Muscle of leg (tissue), 16 donors: ENCODE measurements around the gene WRAP73. TPM values are rescaled to one million over a fixed set of nuclear protein-coding genes. Genes with fewer than 3 reads are reported as not detected.

ENCODE experiments used
- DNase-seq: peaks from one replicate; pipeline ENCODE4 v3.0.0; 2013
- H3K27ac ChIP-seq: one replicate; pipeline ENCODE4 v1.5.1; 2013; ENCODE audit warnings: mild to moderate bottlenecking, low read length, control low read depth
- H3K27me3 ChIP-seq: one replicate; pipeline ENCODE4 v1.6.1; 2013; ENCODE audit warnings: low read length; ENCODE audit not compliant: control insufficient read depth, insufficient read depth
- H3K36me3 ChIP-seq: one replicate; pipeline ENCODE4 v1.6.1; 2013; ENCODE audit warnings: low read length; ENCODE audit not compliant: control insufficient read depth, insufficient read depth
- H3K4me1 ChIP-seq: one replicate; pipeline ENCODE4 v1.6.1; 2013; ENCODE audit warnings: low read length; ENCODE audit not compliant: control insufficient read depth, insufficient read depth
- H3K4me3 ChIP-seq: one replicate; pipeline ENCODE4 v1.5.1; 2013; ENCODE audit warnings: low read length, control low read depth
- H3K9me3 ChIP-seq: replicated peaks from 2 replicates; pipeline ENCODE4 v1.6.1; 2013; ENCODE audit warnings: low read depth, low read length; ENCODE audit not compliant: control insufficient read depth
- WGBS: methylation state at CpG from one replicate; pipeline ENCODE4 v1.1.5; 2013; ENCODE audit warnings: missing lambda C conversion rate; ENCODE audit not compliant: insufficient coverage; 5-methylcytosine and 5-hydroxymethylcytosine counted together
- long read RNA-seq, 11 donors: transcript quantifications; one replicate each; lab custom pipeline, GENCODE V29; 2026
- polyA plus RNA-seq, 8 donors: library from polyadenylated mRNA; unstranded; fragments of 120-200 nt; gene quantifications; one replicate each; pipeline versions ENCODE4 v1.2.1 to v1.2.3, GENCODE V29; 2013; ENCODE audit warnings: inconsistent platforms in 1 of 8, low replicate concordance in 1 of 8; ENCODE audit not compliant: insufficient read length in 8 of 8, insufficient read depth in 1 of 8
- total RNA-seq: library from RNA; stranded (reverse); fragments of 120-200 nt; gene quantifications from one replicate; pipeline ENCODE4 v1.2.4, GENCODE V29; 2013

Gene WRAP73, protein sequence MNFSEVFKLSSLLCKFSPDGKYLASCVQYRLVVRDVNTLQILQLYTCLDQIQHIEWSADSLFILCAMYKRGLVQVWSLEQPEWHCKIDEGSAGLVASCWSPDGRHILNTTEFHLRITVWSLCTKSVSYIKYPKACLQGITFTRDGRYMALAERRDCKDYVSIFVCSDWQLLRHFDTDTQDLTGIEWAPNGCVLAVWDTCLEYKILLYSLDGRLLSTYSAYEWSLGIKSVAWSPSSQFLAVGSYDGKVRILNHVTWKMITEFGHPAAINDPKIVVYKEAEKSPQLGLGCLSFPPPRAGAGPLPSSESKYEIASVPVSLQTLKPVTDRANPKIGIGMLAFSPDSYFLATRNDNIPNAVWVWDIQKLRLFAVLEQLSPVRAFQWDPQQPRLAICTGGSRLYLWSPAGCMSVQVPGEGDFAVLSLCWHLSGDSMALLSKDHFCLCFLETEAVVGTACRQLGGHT
- total RNA-seq (8.5 TPM), polyA plus RNA-seq (10 to 100 TPM in 6 of 8 donors, 1 to 10 TPM in 2; 9.9 to 13.4 (median 11.8) TPM)
- long read RNA-seq, donor 1, result 0 reads
- long read RNA-seq, donor 2, partial matches to known transcripts, result 0 of 2 reads
- long read RNA-seq, donor 2, other reads (novel, unspliced or antisense), result 0 of 2 reads
- long read RNA-seq, donor 3, partial matches to known transcripts, result 9 of 14 reads
- long read RNA-seq, donor 3, other reads (novel, unspliced or antisense), result 0 of 14 reads
- long read RNA-seq, donor 4, partial matches to known transcripts, result 0 of 2 reads
- long read RNA-seq, donor 4, other reads (novel, unspliced or antisense), result 0 of 2 reads
- long read RNA-seq, donor 5, partial matches to known transcripts, result 13 of 20 reads
- long read RNA-seq, donor 5, other reads (novel, unspliced or antisense), result 0 of 20 reads
- long read RNA-seq, donor 6, transcript WRAP73-201 (12 exons, 1,665 nt), result major isoform, 6 of 18 reads
- long read RNA-seq, donor 6, partial matches to known transcripts, result 12 of 18 reads
- long read RNA-seq, donor 6, other reads (novel, unspliced or antisense), result 0 of 18 reads
- long read RNA-seq, donor 7, transcript WRAP73-201 (12 exons, 1,665 nt), result major isoform, 6 of 17 reads
- long read RNA-seq, donor 7, partial matches to known transcripts, result 11 of 17 reads
- long read RNA-seq, donor 7, other reads (novel, unspliced or antisense), result 0 of 17 reads
- long read RNA-seq, donor 8, transcript WRAP73-201 (12 exons, 1,665 nt), result major isoform, 5 of 5 reads
- long read RNA-seq, donor 8, partial matches to known transcripts, result 0 of 5 reads
- long read RNA-seq, donor 8, other reads (novel, unspliced or antisense), result 0 of 5 reads
- long read RNA-seq, donor 9, partial matches to known transcripts, result 5 of 7 reads
- long read RNA-seq, donor 9, other reads (novel, unspliced or antisense), result 0 of 7 reads
- long read RNA-seq, donor 10, partial matches to known transcripts, result 15 of 15 reads
- long read RNA-seq, donor 10, other reads (novel, unspliced or antisense), result 0 of 15 reads
- long read RNA-seq, donor 11, partial matches to known transcripts, result 6 of 8 reads
- long read RNA-seq, donor 11, other reads (novel, unspliced or antisense), result 0 of 8 reads

DNA sequence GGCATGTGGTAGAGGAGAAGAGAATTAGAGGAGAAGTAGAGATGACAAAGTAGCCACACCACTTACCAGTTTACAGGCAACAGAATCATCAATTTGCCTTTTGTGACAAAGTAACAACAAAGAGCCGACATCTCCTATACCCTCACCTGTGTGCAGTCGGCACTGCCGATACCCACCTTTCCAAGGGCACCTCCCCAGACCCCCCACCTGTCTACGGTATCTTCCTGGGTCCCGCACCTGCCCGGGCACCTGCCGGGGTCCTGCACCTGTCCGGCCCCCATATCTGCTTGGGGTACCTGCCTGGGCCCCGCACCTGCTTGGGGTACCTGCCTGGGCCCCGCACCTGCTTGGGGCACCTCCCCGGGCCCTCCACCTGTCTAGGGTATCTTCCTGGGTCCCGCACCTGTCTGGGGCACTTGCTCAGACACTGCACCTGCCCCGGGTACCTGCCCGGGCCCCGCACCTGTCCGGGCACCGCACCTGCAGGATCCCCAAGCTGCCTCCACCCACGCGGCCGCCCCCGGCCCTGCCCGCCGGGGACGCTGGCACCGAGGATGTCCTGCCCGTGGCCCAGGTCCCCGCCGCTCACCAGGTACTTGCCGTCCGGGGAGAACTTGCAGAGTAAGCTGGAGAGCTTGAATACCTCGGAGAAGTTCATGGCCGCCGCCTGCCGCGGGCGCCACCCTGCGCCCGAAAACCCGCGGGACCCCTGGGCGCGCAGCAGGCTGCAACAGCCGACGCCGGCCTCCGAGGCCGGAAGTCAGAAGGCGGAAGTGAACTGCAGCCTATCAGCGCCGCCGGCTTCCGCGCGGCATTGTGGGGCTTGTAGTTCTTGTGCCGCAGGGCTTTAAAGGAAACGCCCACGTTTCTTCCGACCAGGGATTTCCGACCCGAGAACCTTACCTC lies at the start of gene WRAP73:
WRAP73 (minus strand) TSS at position 762 of the 906 bp plus-strand sequence; CDS start at position 658, 104 bp downstream.
- Histone ChIP-seq H3K9me3 (no peaks in the 10 kb centered on the region), H3K27ac (no peak within 1 kb of the TSS), H3K36me3 (peaks cover 20% of the 10 kb centered on the region), H3K4me1 (peaks cover 34% of the 10 kb centered on the region), H3K4me3 (peak within 1 kb of the TSS; percentile 73), H3K27me3 (peaks cover 43% of the 10 kb centered on the region)
- DNase-seq, result peak; percentile 95
- WGBS, result 4% methylated on average over 57 of the region's 60 CpGs

DNA sequence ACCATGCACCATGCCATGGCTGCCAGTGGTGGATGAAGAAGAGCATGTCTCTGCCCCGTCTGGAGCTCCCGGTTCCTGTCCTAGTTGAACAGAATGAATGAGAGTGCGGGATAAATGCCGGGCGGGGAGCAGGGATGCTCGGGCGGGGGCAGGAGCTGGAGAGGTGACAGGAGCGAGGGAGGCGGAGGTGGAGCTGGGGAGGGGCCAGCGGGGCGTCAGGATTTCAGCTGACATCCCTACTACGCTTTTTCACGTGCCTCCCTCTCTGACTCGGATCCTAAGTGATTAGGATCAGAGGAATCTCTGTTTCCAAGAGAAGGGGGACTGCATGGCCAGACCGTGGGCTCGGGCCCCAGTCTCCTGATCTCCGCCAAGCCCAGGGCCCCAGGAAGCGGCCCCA lies 49.7 kb upstream of the WRAP73 start:
- Histone ChIP-seq H3K27ac (no peak overlapping the region), H3K4me1 (peaks cover 43% of the 10 kb centered on the region), H3K36me3 (no peaks in the 10 kb centered on the region), H3K9me3 (no peaks in the 10 kb centered on the region), H3K27me3 (peaks cover 30% of the 10 kb centered on the region), H3K4me3 (no peak overlapping the region)
- 23% methylated on average over 15 of the region's 18 CpGs for WGBS
- DNase-seq, result no peak

DNA sequence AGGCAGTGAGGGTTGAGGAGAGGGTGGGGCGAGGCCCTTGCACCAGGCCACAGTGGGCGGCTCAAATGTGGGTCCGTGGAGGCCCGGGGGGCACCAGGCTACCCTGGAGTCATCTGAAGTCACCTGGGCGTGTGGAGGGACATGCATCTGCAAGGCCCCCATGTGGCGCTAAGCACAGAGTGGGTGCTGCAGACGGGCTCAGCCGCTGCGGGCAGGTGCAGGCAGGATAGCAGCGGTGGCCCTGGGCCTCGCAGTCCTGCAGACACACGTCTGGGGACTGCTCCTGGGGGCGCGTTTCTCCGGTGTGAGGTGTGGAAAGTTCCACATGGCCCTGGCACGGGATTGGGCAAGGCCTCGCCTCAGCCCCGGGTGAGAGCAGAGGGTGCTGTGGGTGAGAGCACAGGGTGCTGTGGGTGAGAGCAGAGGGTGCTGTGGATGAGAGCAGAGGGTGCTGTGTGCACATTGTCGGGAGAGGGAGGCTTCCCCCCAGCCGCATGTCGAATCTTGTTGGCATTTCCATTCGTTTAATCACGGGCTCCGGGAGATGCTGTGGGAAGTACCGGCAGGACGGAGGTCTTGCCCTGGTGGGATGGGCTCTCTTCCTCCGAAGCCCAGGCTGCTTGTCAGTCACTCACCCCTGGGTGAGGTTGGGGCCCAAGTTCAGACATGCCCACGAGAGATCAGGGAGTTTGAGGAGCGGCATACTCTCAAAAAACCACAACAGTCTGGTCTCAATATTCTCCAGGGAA lies 48.9 kb upstream of the WRAP73 start:
- Histone ChIP-seq H3K27ac (no peak overlapping the region), H3K36me3 (no peaks in the 10 kb centered on the region), H3K27me3 (peaks cover 30% of the 10 kb centered on the region), H3K4me3 (no peak overlapping the region), H3K9me3 (no peaks in the 10 kb centered on the region), H3K4me1 (peaks cover 35% of the 10 kb centered on the region)
- DNase-seq, result no peak
- WGBS, result 78% methylated on average over 22 of the region's 29 CpGs

DNA sequence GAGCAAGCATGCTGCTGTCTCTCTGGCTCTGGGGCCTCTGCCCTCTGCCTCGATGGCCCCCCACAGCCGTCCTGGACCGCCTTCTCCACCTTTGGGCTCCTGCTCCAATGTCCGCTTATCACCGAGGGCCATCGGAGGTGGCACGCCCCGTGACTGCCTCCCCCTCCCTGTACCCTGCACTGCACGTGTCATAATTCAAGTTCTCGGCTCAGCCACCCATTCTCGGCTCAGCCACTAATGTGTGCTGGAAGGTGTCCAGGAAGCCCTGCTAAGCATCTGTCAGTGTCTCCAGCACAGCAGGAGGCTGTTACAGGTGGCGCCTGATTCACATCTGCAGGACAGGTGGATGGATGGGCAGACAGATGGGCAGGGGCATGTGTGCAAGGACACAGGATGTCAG lies 47.9 kb upstream of the WRAP73 start:
- WGBS, result 54% methylated on average over 12 of the region's 12 CpGs
- no peaks in the 10 kb centered on the region for H3K9me3 ChIP-seq
- no peaks in the 10 kb centered on the region for H3K36me3 ChIP-seq
- DNase-seq, result no peak
- H3K27ac ChIP-seq, result no peak overlapping the region
- H3K27me3 ChIP-seq, result peaks cover 30% of the 10 kb centered on the region
- H3K4me1 ChIP-seq, result peaks cover 26% of the 10 kb centered on the region
- no peak overlapping the region for H3K4me3 ChIP-seq

DNA sequence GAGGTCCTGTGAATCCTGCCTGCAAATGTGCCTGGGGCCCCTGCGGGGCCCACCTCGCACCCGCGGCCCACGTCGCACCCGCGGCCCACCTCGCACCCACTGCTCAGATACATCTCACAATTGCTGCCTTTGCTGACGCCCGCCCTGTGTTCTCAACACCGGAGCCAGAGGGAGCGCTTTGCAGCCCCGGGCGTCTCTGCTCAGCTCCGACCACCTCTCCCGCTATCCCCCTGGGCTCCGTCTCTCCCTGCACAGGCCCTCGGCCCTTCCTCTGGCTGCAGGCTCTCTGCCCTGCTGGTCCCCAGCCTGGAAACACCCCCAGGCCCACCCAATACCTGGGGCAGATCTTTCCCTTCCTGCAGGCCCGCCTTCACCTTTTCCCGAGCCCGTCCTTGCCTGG lies 47.2 kb upstream of the WRAP73 start:
- H3K9me3 ChIP-seq, result no peaks in the 10 kb centered on the region
- no peak for DNase-seq
- 67% methylated on average over 21 of the region's 22 CpGs for WGBS
- H3K36me3 ChIP-seq, result no peaks in the 10 kb centered on the region
- H3K27ac ChIP-seq, result no peak overlapping the region
- H3K4me3 ChIP-seq, result no peak overlapping the region
- H3K27me3 ChIP-seq, result peaks cover 30% of the 10 kb centered on the region
- peaks cover 27% of the 10 kb centered on the region for H3K4me1 ChIP-seq

DNA sequence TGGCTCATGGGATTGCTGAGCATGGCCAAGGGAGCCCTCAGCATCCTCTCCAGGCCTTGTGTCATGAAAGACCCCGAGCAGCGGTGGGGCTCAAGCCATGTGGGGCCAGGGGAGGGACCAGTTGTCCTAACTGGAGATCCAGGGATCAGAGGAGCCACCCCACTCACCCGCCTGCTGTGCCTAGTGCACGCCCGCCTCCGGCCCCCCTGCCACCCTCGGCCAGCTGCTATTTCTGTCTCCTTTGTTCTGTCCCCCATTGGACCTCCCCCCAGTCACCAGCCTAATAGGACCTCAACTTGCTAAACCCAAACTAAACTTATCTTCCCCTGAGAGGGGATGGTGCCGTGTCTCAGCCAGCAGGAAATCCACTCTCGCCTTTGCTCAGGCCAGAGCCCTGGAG lies 46.8 kb upstream of the WRAP73 start:
- Histone ChIP-seq H3K4me3 (no peak overlapping the region), H3K4me1 (peaks cover 27% of the 10 kb centered on the region), H3K9me3 (no peaks in the 10 kb centered on the region), H3K27me3 (peaks cover 29% of the 10 kb centered on the region), H3K27ac (no peak overlapping the region), H3K36me3 (no peaks in the 10 kb centered on the region)
- WGBS, result 55% methylated on average over 9 of the region's 9 CpGs
- no peak for DNase-seq

DNA sequence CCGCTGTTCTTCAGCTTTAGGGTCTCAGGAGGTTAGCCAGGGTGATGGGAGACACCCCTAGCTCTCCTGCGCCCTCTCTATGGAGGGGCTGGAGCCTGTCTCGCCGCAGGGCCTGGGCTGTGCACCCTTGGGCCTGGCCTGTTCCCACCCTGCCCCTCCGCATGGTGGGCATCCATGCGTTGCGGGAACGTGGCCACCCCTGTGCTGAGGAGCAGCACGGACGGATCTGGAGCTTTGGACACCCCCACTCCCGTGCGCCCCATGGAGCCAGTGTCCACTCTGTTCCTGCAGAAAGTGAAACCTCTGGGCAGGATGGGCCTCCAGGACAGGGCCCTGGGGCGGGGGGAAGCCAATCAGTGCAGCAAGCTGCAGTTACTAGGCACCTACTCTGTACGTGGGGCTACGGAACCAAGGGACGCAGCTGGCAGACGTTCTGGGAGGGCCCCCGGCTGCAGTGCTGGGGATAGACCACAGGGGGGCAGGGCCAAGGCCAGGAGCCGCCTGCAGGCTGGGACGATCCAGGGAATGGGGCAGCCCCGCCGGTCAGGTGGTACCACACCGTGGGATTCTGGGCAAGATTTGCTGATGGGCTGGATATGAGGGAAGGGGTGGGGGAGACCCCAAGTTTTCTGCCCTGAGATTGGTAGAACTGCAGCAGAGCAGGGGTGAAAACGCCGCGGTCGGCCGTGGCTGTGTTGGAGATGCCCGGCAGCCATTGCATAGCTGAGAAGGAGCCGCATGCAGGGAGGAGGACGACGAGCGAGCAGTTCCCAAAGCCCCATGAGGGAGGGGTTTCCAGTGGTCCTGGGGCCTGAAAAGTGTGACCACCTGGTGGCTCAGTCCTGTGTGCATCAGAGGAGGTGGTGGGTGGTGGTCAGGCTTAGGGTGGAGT lies 45.7 kb upstream of the WRAP73 start:
- H3K4me3 ChIP-seq, result no peak overlapping the region
- no peaks in the 10 kb centered on the region for H3K36me3 ChIP-seq
- peaks cover 23% of the 10 kb centered on the region for H3K27me3 ChIP-seq
- H3K4me1 ChIP-seq, result peaks cover 22% of the 10 kb centered on the region
- no peaks in the 10 kb centered on the region for H3K9me3 ChIP-seq
- 35% methylated on average over 33 of the region's 33 CpGs for WGBS
- no peak overlapping the region for H3K27ac ChIP-seq
- DNase-seq, result no peak

DNA sequence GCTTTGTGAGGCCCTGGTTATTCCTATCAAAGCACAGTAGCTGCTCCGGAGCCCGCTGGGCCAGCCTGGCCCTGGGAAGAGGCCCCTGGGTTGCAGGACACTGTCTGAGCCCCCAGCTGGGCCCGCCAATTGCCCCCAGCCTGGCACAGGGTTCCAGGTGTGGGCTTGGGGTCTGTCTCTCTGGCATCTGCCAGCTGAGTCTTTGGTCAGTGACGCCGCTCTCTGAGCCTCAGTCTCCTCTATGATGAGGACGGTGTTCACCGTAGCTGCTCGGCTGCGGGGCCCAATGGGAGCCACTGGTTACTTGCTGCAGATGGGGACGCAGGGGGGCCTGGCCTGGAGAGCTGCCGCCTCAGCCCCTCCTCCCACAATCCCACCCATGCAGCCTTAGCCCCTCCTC lies 43.4 kb upstream of the WRAP73 start:
- Histone ChIP-seq H3K27ac (no peak overlapping the region), H3K36me3 (no peaks in the 10 kb centered on the region), H3K4me1 (peaks cover 20% of the 10 kb centered on the region), H3K27me3 (peaks cover 11% of the 10 kb centered on the region), H3K4me3 (no peak overlapping the region), H3K9me3 (no peaks in the 10 kb centered on the region)
- no peak for DNase-seq
- WGBS, result 85% methylated on average over 9 of the region's 11 CpGs
